HEK293T (cell line): ENCODE measurements around the gene TMEM233.

Source experiments
- CTCF ChIA-PET: fragments of 350-600 bp; formaldehyde crosslinking; extraction: SDS; loops from one replicate; lab custom pipeline; 2021; ENCODE audit warnings: antibody characterized with exemption, inconsistent platforms; lab: Yijun Ruan, JAX
- POLR2A ChIA-PET: fragments of 350-600 bp; formaldehyde crosslinking; extraction: SDS; loops from one replicate; lab custom pipeline; 2020; ENCODE audit warnings: antibody characterized with exemption, inconsistent platforms; lab: Yijun Ruan, JAX
- DNase-seq: peaks from one replicate; pipeline ENCODE4 v3.0.0; 2012; ENCODE audit warnings: mixed read lengths; ENCODE audit errors: extremely low spot score
- ARNT ChIP-seq: fragments of 450-650 bp; IDR thresholded peaks from 2 replicates; pipeline ENCODE4 v1.6.1; 2017; ENCODE audit warnings: mild to moderate bottlenecking
- BHLHE40 ChIP-seq: fragments of 450-650 bp; IDR thresholded peaks from 2 replicates; pipeline ENCODE4 v1.6.1; 2016; ENCODE audit warnings: mild to moderate bottlenecking, moderate library complexity, borderline replicate concordance
- CTBP1 ChIP-seq: fragments of 450-650 bp; IDR thresholded peaks from 2 replicates; pipeline ENCODE4 v1.6.1; 2016; ENCODE audit warnings: borderline replicate concordance
- ELF4 ChIP-seq: fragments of 450-650 bp; IDR thresholded peaks from 2 replicates; pipeline ENCODE4 v1.6.1; 2017; ENCODE audit warnings: antibody characterized with exemption
- FOXA1 ChIP-seq: fragments of 450-650 bp; IDR thresholded peaks from 2 replicates; pipeline ENCODE4 v1.6.1; 2016; ENCODE audit warnings: mild to moderate bottlenecking
- FOXK2 ChIP-seq: fragments of 450-650 bp; IDR thresholded peaks from 2 replicates; pipeline ENCODE4 v1.6.1; 2016; ENCODE audit warnings: mild to moderate bottlenecking
- FOXM1 ChIP-seq: fragments of 450-650 bp; IDR thresholded peaks from 2 replicates; pipeline ENCODE4 v1.6.1; 2017; ENCODE audit warnings: mild to moderate bottlenecking, borderline replicate concordance
- HDGF ChIP-seq: fragments of 450-650 bp; IDR thresholded peaks from 2 replicates; pipeline ENCODE4 v1.6.1; 2017; ENCODE audit warnings: antibody characterized with exemption, borderline replicate concordance
- L3MBTL2 ChIP-seq: fragments of 450-650 bp; conservative IDR thresholded peaks from 2 replicates; pipeline ENCODE4 v1.6.1; 2016; ENCODE audit warnings: mild to moderate bottlenecking
- LEF1 ChIP-seq: fragments of 450-650 bp; IDR thresholded peaks from 2 replicates; pipeline ENCODE4 v1.6.1; 2017; ENCODE audit warnings: mild to moderate bottlenecking, borderline replicate concordance
- NFRKB ChIP-seq: fragments of 450-650 bp; IDR thresholded peaks from 2 replicates; pipeline ENCODE4 v1.6.1; 2016; ENCODE audit warnings: mild to moderate bottlenecking, moderate library complexity
- PKNOX1 ChIP-seq: fragments of 450-650 bp; IDR thresholded peaks from 2 replicates; pipeline ENCODE4 v1.6.1; 2016
- SP1 ChIP-seq: fragments of 450-650 bp; IDR thresholded peaks from 2 replicates; pipeline ENCODE4 v1.6.1; 2017
- SUZ12 ChIP-seq: fragments of 450-650 bp; IDR thresholded peaks from 2 replicates; pipeline ENCODE4 v1.6.1; 2016; ENCODE audit warnings: mild to moderate bottlenecking
- TARDBP ChIP-seq: fragments of 450-650 bp; IDR thresholded peaks from 2 replicates; pipeline ENCODE4 v1.6.1; 2016
- ZNF384 ChIP-seq: fragments of 450-650 bp; IDR thresholded peaks from 2 replicates; pipeline ENCODE4 v1.6.1; 2016

The TMEM233 gene

GRCh38 chr12:119565404-119565803, 28.2 kb upstream of the TMEM233 start:
- CTCF ChIA-PET = interaction anchor here (0.7 kb wide), 1 partner anchor 328 kb away, joined by 3 read pairs; no protein-coding TSS in a partner anchor
- TF ChIP-seq BHLHE40 (no peak), SP1 (no peak), CTBP1 (no peak), NFRKB (no peak), FOXK2 (no peak), PKNOX1 (no peak), LEF1 (no peak), ARNT (no peak), ELF4 (no peak), ZNF384 (no peak)
- POLR2A ChIA-PET = no interaction called here
- DNase-seq = no peak

DNA sequence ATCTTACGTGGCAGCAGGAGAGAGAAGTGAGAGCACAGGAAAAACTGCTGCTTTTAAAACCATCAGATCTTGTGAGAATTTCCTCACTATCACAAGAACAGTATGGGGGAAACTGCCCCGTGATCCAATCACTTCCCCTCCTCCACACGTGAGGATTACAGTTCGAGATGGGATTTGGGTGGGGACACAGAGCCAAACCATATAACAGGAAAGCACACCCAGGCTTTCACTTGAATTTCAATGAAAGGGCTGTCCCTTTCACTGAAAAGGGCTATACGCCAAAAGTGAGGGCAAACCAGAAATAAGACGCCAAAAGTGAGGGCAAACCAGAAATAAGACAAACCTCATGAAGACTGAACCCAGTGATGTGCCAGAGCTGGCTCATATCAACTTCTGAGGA, 22.8 kb upstream of the TMEM233 start:
- DNase-seq = no peak
- TF ChIP-seq FOXK2 (no peak), L3MBTL2 (no peak), BHLHE40 (no peak), TARDBP (no peak), FOXM1 (no peak), SUZ12 (no peak), FOXA1 (no peak), ZNF384 (no peak), ARNT (no peak), HDGF (no peak), CTBP1 (no peak), SP1 (no peak), PKNOX1 (no peak), LEF1 (no peak), ELF4 (no peak), NFRKB (no peak)
- ChIA-PET CTCF (no interaction called here), POLR2A (no interaction called here)

GRCh38 chr12:119573086-119573485, 20.5 kb upstream of the TMEM233 start:
- ChIA-PET CTCF (no interaction called here), POLR2A (no interaction called here)
- no peak for DNase-seq
- TF ChIP-seq NFRKB (no peak), HDGF (no peak), ELF4 (no peak), ARNT (no peak), FOXM1 (no peak), SP1 (no peak), BHLHE40 (no peak), LEF1 (no peak), FOXA1 (no peak), PKNOX1 (no peak), FOXK2 (no peak), TARDBP (no peak), ZNF384 (no peak), SUZ12 (no peak), L3MBTL2 (no peak), CTBP1 (no peak)

DNA sequence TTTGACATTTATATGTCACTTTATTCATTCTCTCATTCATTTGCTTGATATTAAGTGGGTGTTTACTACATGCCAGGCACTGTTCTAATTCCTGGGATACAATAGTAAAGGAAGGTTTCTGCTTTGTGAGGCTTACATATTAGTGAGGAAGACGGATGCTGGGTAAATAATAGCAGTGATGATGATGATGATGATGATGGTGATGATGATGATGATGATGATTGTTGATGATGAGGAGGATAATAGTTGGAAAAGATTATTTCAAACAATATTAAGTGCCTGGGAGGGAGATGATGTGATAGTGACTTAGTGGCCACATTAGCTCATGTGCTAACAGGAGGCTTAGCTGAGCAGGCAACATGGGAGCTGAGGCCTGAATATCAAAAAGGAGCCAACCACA, 19.3 kb upstream of the TMEM233 start:
- no peak for DNase-seq
- CTCF ChIA-PET = no interaction called here
- POLR2A ChIA-PET = no interaction called here
- TF ChIP-seq L3MBTL2 (no peak), HDGF (no peak), FOXM1 (no peak), ARNT (no peak), ZNF384 (no peak), TARDBP (no peak), BHLHE40 (no peak), NFRKB (no peak)

GRCh38 chr12:119576118-119576810, 17.3 kb upstream of the TMEM233 start:
- CTCF ChIA-PET = no interaction called here
- no peak for DNase-seq

More at GRCh38 chr12:119576118-119576810, 17.3 kb upstream of the TMEM233 start:
- POLR2A ChIA-PET = no interaction called here
- TF ChIP-seq PKNOX1 (no peak), HDGF (no peak), ELF4 (no peak), ZNF384 (no peak), FOXA1 (no peak), BHLHE40 (no peak), SUZ12 (no peak), FOXK2 (no peak), NFRKB (no peak), FOXM1 (no peak), CTBP1 (no peak), ARNT (no peak), TARDBP (no peak), SP1 (no peak), L3MBTL2 (no peak), LEF1 (no peak)
